ENCODE measurements around the gene NHLH1. TPM values are rescaled to one million over a fixed set of nuclear protein-coding genes. Genes with fewer than 3 reads are reported as not detected.

NHLH1 gene
- polyA plus RNA-seq, 3 donors = 1.0 TPM; not detected in 2

GRCh38 chr1:160357286-160358002 is 9.4 kb upstream of the NHLH1 start:
- no peaks in the 10 kb centered on the region for H3K9me3 ChIP-seq (replicated peaks in 1 of 2; ENCODE audit: control insufficient read depth in 1 of 2, insufficient read depth in 1 of 2, low read length in 2 of 2)
- H3K9ac ChIP-seq (ENCODE audit: insufficient read depth, low read length, poor library complexity, severe bottlenecking) = no peak overlapping the region
- H3K4me2 ChIP-seq (replicated peaks; ENCODE audit: extremely low read depth, low read length, poor library complexity, severe bottlenecking) = no peak overlapping the region
- DNase-seq = no peak
- H3K79me2 ChIP-seq (ENCODE audit: insufficient read depth, low read length) = no peaks in the 10 kb centered on the region
- Mint-ChIP-seq H3K36me3 (peaks cover 86 to 91% of the 10 kb centered on the region in 2 donors), H3K9me3 (peaks cover 0 to 1% (median 0%) of the 10 kb centered on the region in 7 donors), H3K27ac (peak overlapping the region in 2 of 7 donors; percentile 67 to 68), H3K4me3 (no peak overlapping the region), H3K27me3 (ENCODE audit: low read depth in 3 of 3) (peaks cover 0 to 3% (median 1%) of the 10 kb centered on the region in 3 donors), H3K4me1 (peaks cover 4% of the 10 kb centered on the region)
- peaks cover 77 to 94% of the 10 kb centered on the region in 2 donors for H3K36me3 ChIP-seq (replicated peaks in 1 of 2; ENCODE audit: control insufficient read depth in 1 of 2, insufficient read depth in 2 of 2, low read length in 2 of 2)
- no peak overlapping the region for H2AFZ ChIP-seq (ENCODE audit: insufficient read depth, low read depth, low read length, poor library complexity, severe bottlenecking)
- no peak for TF ChIP-seq CTCF (IDR thresholded peaks at IDR 0.05)
- no peak overlapping the region for H3K27ac ChIP-seq (ENCODE audit: low read depth in 1 of 2, low read length in 2 of 2)
- H3K4me1 ChIP-seq (ENCODE audit: control insufficient read depth in 1 of 2, insufficient read depth in 2 of 2, low read length in 2 of 2) = no peaks in the 10 kb centered on the region
- H3K27me3 ChIP-seq (ENCODE audit: control insufficient read depth in 2 of 2, insufficient read depth in 2 of 2, low read length in 2 of 2) = no peaks in the 10 kb centered on the region
- no peak overlapping the region for H3K4me3 ChIP-seq (replicated peaks in 1 of 3; ENCODE audit: low read depth in 2 of 3, low read length in 3 of 3)
- 93% methylated on average over 3 of the region's 7 CpGs for WGBS (ENCODE audit: insufficient coverage)
- intact Hi-C loops (cut with micrococcal nuclease) = no loop called here
- H4K20me1 ChIP-seq (ENCODE audit: insufficient read depth, low read length) = peaks cover 37% of the 10 kb centered on the region

GRCh38 chr1:160358073-160358472 is 8.8 kb upstream of the NHLH1 start:
- H4K20me1 ChIP-seq (ENCODE audit: insufficient read depth, low read length) = peaks cover 34% of the 10 kb centered on the region
- no peak overlapping the region for H3K27ac ChIP-seq (ENCODE audit: low read depth in 1 of 2, low read length in 2 of 2)
- no peak overlapping the region for H2AFZ ChIP-seq (ENCODE audit: insufficient read depth, low read depth, low read length, poor library complexity, severe bottlenecking)
- DNase-seq = no peak
- H3K4me3 ChIP-seq (replicated peaks in 1 of 3; ENCODE audit: low read depth in 2 of 3, low read length in 3 of 3) = no peak overlapping the region
- no peaks in the 10 kb centered on the region for H3K9me3 ChIP-seq (replicated peaks in 1 of 2; ENCODE audit: control insufficient read depth in 1 of 2, insufficient read depth in 1 of 2, low read length in 2 of 2)
- Mint-ChIP-seq H3K27me3 (ENCODE audit: low read depth in 3 of 3) (peaks cover 0 to 3% (median 2%) of the 10 kb centered on the region in 3 donors), H3K36me3 (peaks cover 79 to 84% of the 10 kb centered on the region in 2 donors), H3K9me3 (peaks cover 0 to 1% (median 0%) of the 10 kb centered on the region in 7 donors), H3K27ac (peak overlapping the region in 1 of 7 donors; percentile 73), H3K4me1 (peaks cover 6% of the 10 kb centered on the region), H3K4me3 (no peak overlapping the region)
- H3K36me3 ChIP-seq (replicated peaks in 1 of 2; ENCODE audit: control insufficient read depth in 1 of 2, insufficient read depth in 2 of 2, low read length in 2 of 2) = peaks cover 70 to 88% of the 10 kb centered on the region in 2 donors
- no peak overlapping the region for H3K4me2 ChIP-seq (replicated peaks; ENCODE audit: extremely low read depth, low read length, poor library complexity, severe bottlenecking)
- H3K27me3 ChIP-seq (ENCODE audit: control insufficient read depth in 2 of 2, insufficient read depth in 2 of 2, low read length in 2 of 2) = no peaks in the 10 kb centered on the region
- 92% methylated on average over 4 of the region's 4 CpGs for WGBS (ENCODE audit: insufficient coverage)
- no peaks in the 10 kb centered on the region for H3K79me2 ChIP-seq (ENCODE audit: insufficient read depth, low read length)
- no peak for TF ChIP-seq CTCF (IDR thresholded peaks at IDR 0.05)
- intact Hi-C loops (cut with micrococcal nuclease) = no loop called here
- no peak overlapping the region for H3K9ac ChIP-seq (ENCODE audit: insufficient read depth, low read length, poor library complexity, severe bottlenecking)
- H3K4me1 ChIP-seq (ENCODE audit: control insufficient read depth in 1 of 2, insufficient read depth in 2 of 2, low read length in 2 of 2) = no peaks in the 10 kb centered on the region

Data from CD14-positive monocyte (primary cell).